HG03095 (cell line): ENCODE data around the gene TMEM91.
"Not testable (repeated sequence)": the region's sequence is repeated elsewhere in the genome, so short reads cannot be mapped to it uniquely, and the experiment has no call there.

Experiments
- ATAC-seq: cut with Tn5 transposase; IDR thresholded peaks from one replicate; pipeline ENCODE4 v1.9.1; 2021; ENCODE audit warnings: moderate library complexity; ENCODE audit not compliant: unreplicated experiment

The TMEM91 gene

GRCh38 chr19:41376241-41376997 is at the start of gene TMEM91:
Gene TMEM91, plus strand, starts transcription at chr19:41376533. Its CDS starts 1,777 bp downstream, at chr19:41378310.
- no peak for ATAC-seq

- ATAC-seq, result no peak
These were observed 49.2 kb upstream of the TMEM91 start for GRCh38 chr19:41327076-41327575.

- no peak for ATAC-seq
These were observed 48.7 kb upstream of the TMEM91 start for GRCh38 chr19:41327576-41328156.

GRCh38 chr19:41328157-41328841 is 48.0 kb upstream of the TMEM91 start:
- ATAC-seq, result no peak

GRCh38 chr19:41328842-41329225 is 47.5 kb upstream of the TMEM91 start:
- ATAC-seq, result no peak

DNA sequence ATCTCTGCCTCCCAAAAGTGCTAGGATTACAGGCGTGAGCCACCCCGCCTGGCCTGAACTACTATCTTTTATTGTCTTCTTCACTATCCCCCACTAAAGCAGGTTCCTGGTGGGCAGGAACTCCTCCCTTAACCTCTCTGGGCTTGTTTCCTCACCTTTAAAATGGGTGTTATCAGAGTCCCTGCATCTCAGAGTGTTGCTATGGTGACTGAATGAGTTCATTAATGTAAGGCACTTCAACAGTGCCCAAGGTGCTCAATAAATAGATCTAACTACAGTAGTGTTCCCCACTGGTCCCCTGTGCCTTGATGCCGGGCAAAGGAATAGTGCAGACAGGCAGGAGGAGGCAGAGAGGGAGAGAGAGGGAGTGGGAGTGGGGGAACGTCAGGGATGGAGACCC is 45.9 kb upstream of the TMEM91 start:
- ATAC-seq, result no peak

- ATAC-seq, result no peak
These were observed 45.2 kb upstream of the TMEM91 start for GRCh38 chr19:41330946-41331678.

- ATAC-seq, result no peak
These were observed 44.3 kb upstream of the TMEM91 start for GRCh38 chr19:41332000-41332399.

GRCh38 chr19:41332468-41332867 is 43.9 kb upstream of the TMEM91 start:
- ATAC-seq, result no peak

DNA sequence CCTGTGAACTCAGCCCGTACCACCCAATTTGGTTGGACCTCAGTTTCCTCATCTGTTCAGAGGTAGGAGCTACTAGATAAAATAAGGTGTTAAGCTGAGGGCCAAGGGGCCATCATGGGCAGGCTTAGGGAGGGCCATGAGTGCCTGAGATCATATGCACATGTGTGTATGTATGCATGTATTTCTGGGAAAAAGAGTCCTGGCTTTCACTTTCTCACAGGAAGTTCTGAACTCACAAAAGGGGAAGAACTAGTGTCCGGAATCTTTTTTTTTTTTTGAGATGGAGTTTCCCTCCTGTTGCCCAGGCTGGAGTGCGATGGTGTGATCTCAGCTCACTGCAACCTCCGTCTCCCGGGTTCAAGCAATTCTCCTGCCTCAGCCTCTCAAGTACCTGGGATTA is 41.5 kb upstream of the TMEM91 start:
- no peak for ATAC-seq

GRCh38 chr19:41335467-41335866 is 40.9 kb upstream of the TMEM91 start:
- ATAC-seq, result no peak

- no peak for ATAC-seq
These were observed 36.4 kb upstream of the TMEM91 start for GRCh38 chr19:41339936-41340335.

DNA sequence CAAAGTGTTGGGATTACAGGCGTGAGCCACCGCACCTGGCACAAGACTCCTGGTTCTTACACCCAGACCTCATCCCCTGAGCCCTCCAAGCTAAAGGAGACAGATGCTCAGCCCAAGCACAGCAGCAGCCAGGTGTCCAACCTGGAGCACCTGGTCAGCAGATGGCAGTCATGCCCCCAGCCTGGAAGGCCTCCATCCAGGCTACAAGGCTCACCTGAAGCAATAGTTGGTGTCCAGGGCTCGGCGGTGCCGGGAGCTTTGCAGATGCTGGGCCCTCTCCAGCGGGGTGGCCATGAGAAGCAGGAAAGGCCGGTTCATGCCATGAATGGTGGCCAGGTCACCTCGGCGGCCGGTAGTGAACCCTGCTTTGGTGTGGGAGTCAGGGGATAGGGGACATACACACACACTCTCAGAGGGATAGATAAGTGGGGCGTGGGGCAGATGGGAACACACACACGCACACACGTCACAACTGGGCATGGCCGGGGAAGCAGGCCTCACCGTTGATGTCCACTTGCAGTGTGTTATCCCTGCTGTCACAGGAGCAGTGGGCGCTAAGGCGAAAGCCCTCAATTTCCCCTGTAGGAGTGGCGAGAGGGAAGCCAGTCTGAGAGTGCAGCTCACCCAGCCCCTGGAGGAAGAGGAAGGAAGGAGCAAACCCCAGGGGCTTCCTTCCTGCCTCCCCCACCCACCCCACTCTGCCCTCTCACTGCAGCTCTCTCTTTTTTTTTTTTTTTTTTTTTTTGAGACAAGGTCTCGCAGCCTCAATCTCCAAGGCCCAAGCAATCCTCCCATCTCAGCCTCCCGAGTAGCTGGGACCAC is 34.5 kb upstream of the TMEM91 start:
- no peak for ATAC-seq

DNA sequence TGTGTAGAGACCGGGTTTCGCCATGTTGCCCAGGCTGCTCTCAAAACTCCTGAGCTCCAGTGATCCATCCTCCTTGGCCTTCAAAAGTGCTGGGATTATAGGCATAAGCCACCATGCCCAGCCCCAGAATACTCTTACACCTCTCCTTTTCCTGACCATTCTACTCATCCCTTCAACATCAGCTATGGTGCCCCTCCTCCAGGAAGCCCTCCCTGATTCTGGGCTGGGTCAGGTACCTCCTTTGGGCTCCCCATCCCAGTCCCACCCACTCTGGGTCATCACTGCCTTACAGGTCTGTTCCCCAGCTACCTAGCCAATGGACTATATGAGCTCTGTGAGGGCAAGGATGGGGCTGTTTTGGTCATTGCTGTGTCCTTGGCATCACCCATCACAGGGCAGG is 32.2 kb upstream of the TMEM91 start:
- no peak for ATAC-seq

DNA sequence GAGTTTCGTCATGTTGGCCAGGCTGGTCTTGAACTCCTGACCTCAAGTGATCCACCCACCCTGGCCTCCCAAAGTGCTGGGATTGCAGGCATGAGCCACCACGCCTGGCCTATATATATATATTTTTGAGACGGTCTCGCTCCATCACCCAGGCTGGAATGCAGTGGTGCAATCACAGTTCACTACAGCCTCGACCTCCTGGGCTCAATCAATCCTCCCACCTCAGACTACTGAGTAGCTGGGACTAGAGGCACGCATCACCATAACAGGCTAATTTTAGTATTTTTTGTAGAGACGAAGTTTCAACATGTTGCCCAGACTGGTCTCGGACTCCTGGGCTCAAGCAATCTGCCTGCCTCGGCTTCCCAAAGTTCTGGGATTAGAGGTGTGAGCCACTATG is 29.4 kb upstream of the TMEM91 start:
- not testable (repeated sequence) for ATAC-seq

- no peak for ATAC-seq
These were observed 25.5 kb upstream of the TMEM91 start for GRCh38 chr19:41350735-41351338.

- peak; percentile 36 for ATAC-seq
These were observed 24.7 kb upstream of the TMEM91 start for GRCh38 chr19:41351339-41352245.

DNA sequence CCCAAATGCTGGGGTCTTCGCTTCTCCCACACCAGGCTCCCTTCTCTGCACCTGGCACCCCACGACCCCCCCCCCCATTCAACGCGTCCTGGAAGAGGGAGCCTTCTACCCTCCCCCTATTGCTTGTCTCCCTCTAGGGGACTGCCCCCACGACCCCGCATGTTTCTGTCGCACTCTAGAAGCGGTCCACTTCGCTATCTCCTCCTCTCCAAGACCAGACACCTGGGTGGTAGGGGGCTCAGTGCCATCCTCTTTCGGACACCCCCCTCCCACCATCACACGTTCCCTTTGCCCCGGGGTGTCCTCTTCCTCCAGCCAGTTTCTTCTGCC is 24.1 kb upstream of the TMEM91 start:
- no peak for ATAC-seq
